Esophagus squamous epithelium (tissue), 5 donors: ENCODE results near the gene IGF2BP3. TPM values are rescaled to one million over a fixed set of nuclear protein-coding genes. Genes with fewer than 3 reads are reported as not detected.

Experiments used
- DNase-seq: peaks from one replicate; lab custom pipeline; 2025; lab: John Stamatoyannopoulos, UW
- H3K27ac ChIP-seq, 4 donors: fragments of 200-600 bp; sonication (generic); one replicate each; pipeline ENCODE4 v1.5.1; 2016 to 2019; ENCODE audit warnings: mild to moderate bottlenecking in 1 of 4
- H3K27me3 ChIP-seq, 4 donors: fragments of 200-600 bp; sonication (generic); 1 replicate in 3 of 4; 2 replicates in 1 of 4; pipeline versions ENCODE4 v1.5.1 to v1.6.0; 2017 to 2021; ENCODE audit warnings: antibody characterized with exemption in 1 of 4
- H3K36me3 ChIP-seq, 3 donors: fragments of 200-600 bp; sonication (generic); one replicate each; pipeline ENCODE4 v1.5.1; 2016 to 2019
- H3K4me1 ChIP-seq, 3 donors: fragments of 200-600 bp; sonication (generic); one replicate each; pipeline ENCODE4 v1.5.1; 2017 to 2019
- H3K4me3 ChIP-seq, 4 donors: fragments of 200-600 bp; sonication (generic); 1 replicate in 3 of 4; 2 replicates in 1 of 4; pipeline ENCODE4 v1.5.1; 2016 to 2019; ENCODE audit warnings: mild to moderate bottlenecking in 2 of 4, moderate library complexity in 1 of 4
- H3K9me3 ChIP-seq, 3 donors: fragments of 200-600 bp; sonication (generic); one replicate each; pipeline ENCODE4 v1.5.1; 2016 to 2019
- CTCF ChIP-seq, 6 experiments: fragments of 450-650 bp in 4 of 6; fragments of 200-600 bp in 2 of 6; sonication (generic) in 2 of 6; IDR thresholded peaks; one replicate each; pipeline ENCODE4 v1.5.1; 2016 to 2019; ENCODE audit warnings: antibody characterized with exemption in 6 of 6, mild to moderate bottlenecking in 4 of 6, moderate library complexity in 4 of 6
- POLR2A ChIP-seq, 4 donors: fragments of 450-650 bp; IDR thresholded peaks; one replicate each; pipeline ENCODE4 v1.6.1; 2017; ENCODE audit warnings: antibody characterized with exemption in 4 of 4, mild to moderate bottlenecking in 4 of 4, moderate library complexity in 3 of 4
- WGBS, 2 donors: methylation state at CpG; one replicate each; pipeline ENCODE4 v1.1.5; 2018; 5-methylcytosine and 5-hydroxymethylcytosine counted together
- intact Hi-C: fragments of 100-400 bp; cut with DNase I; formaldehyde crosslinking; loops from one replicate; pipeline ENCODE4 v1.15.0; 2022
- total RNA-seq, 4 donors: library from RNA; depleted of rRNA; stranded (reverse); fragments of >200 nt; gene quantifications; one replicate each; pipeline ENCODE4 v1.1.0, GENCODE V29; 2016
- donor health status: DM: yes; HTN: yes; CAD: no.

IGF2BP3 gene
- total RNA-seq, 4 donors from 2014 or later: 1.3 to 9.3 (median 7.2) TPM

DNA sequence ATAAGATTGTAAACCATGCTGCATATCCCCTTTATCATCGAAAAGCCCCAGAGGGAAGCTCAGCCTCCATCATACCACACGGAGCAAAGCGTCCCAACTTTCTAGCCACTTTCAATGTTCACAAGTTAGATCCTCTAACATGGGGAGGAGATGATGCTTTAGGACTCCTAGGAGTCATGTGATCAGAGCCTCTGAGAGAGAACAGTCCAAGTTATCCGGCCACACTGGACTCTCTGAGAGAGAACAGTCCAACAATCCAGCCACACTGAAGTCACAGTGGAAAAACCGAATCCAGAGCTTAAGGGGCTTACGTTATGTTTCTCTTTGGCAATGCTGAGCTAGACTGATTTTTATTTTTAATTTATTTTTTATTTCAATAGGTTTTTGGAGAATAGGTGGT lies 98.6 kb downstream of the IGF2BP3 start:
- Histone ChIP-seq H3K36me3 (no peaks in the 10 kb centered on the region), H3K4me1 (peaks cover 0 to 23% (median 0%) of the 10 kb centered on the region in 3 donors), H3K4me3 (no peak overlapping the region), H3K27ac (peak overlapping the region in 1 of 4 donors; percentile 15), H3K27me3 (peaks cover 0 to 4% (median 0%) of the 10 kb centered on the region in 4 donors), H3K9me3 (no peaks in the 10 kb centered on the region)
- no peak for TF ChIP-seq CTCF (IDR thresholded peaks at IDR 0.05)
- TF ChIP-seq POLR2A (IDR thresholded peaks at IDR 0.05): no peak
- 66 to 76% methylated on average over 6 of the region's 6 CpGs for WGBS, 2 donors
- no peak for DNase-seq
- intact Hi-C loops: no loop called here

DNA sequence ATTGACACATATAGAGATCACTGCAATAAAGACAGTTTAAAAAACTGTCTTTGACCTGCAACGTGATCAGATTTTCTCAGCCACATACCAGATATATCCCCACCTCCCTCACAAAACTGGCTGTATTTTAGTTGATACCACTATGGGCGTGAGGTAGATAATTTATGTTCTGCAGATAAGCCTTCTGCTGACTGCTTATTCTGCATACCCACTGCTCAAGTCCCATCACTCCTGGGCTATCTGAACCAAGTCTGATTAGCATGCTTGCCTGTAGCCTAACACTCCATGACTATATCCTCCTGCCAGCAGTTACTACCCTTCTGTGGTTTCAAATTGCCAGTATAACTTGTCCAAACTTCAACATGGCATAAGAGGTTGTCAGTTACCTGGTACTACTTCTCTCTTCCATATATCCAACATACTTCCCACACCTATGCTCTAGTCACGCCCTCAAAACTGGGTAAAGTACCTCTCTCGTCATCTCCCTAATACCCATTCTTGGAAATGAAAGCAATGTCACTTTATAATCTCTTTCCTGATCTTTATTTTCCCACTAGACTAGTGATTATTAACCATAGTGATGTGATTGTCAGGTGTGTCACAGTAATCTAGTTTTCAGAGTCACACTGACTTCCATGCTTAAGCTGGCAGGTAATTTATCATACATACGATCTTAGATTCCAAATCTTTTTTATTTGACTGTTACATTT lies 100.4 kb downstream of the IGF2BP3 start:
- H3K27ac ChIP-seq: peak overlapping the region in 2 of 4 donors; percentile 44 to 54
- TF ChIP-seq CTCF (IDR thresholded peaks at IDR 0.05): no peak
- no peak for TF ChIP-seq POLR2A (IDR thresholded peaks at IDR 0.05)
- no peaks in the 10 kb centered on the region for H3K36me3 ChIP-seq
- H3K4me1 ChIP-seq: peaks cover 0 to 23% (median 0%) of the 10 kb centered on the region in 3 donors
- no peak for DNase-seq
- no peaks in the 10 kb centered on the region for H3K9me3 ChIP-seq
- WGBS, 2 donors: 65 to 70% methylated on average over 5 of the region's 5 CpGs
- peaks cover 0 to 4% (median 0%) of the 10 kb centered on the region in 4 donors for H3K27me3 ChIP-seq
- intact Hi-C loops: no loop called here
- no peak overlapping the region for H3K4me3 ChIP-seq

- 58 to 81% methylated on average over 2 to 4 of the region's 4 CpGs for WGBS, 2 donors
- intact Hi-C loops: no loop called here
- no peak for TF ChIP-seq POLR2A (IDR thresholded peaks at IDR 0.05)
- no peak for TF ChIP-seq CTCF (IDR thresholded peaks at IDR 0.05)
Measured at GRCh38 chr7:23369100-23369499, 101.2 kb downstream of the IGF2BP3 start.

DNA sequence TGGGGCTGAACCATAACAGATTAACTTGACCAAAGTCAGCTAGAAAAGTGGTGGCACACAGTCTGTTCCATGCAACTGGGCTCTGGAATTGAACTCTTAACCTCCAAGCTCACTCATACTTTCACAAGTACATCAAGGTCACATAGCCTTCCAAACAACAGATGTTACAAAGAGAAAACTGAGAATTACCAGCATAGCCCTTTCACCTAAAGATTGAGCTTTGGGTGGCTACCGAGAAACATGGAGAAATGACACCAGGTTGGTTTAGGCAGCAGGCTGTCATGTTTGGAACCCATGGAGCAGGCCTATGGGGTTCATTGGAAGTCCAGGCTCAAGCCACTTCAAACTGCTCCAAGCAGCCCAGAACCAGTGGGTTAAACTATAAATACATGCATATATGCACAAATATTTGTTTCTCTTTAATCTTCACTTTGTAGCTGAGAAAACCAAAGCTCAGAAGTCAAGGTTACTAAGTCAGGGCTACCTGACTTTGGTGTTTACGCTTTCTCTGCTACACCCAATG lies 112.1 kb downstream of the IGF2BP3 start:
- H3K36me3 ChIP-seq: no peaks in the 10 kb centered on the region
- no peak overlapping the region for H3K4me3 ChIP-seq
- WGBS, 2 donors: 93 to 100% methylated on average over 2 of the region's 2 CpGs
- TF ChIP-seq POLR2A (IDR thresholded peaks at IDR 0.05): no peak
- TF ChIP-seq CTCF (IDR thresholded peaks at IDR 0.05): no peak
- intact Hi-C loops: no loop called here
- no peak overlapping the region for H3K27ac ChIP-seq
- peaks cover 0 to 22% (median 0%) of the 10 kb centered on the region in 3 donors for H3K4me1 ChIP-seq
- no peaks in the 10 kb centered on the region for H3K9me3 ChIP-seq
- peaks cover 0 to 16% (median 0%) of the 10 kb centered on the region in 4 donors for H3K27me3 ChIP-seq
- DNase-seq: no peak

More at GRCh38 chr7:23369100-23369499, 101.2 kb downstream of the IGF2BP3 start:
- H3K27ac ChIP-seq: peak overlapping the region in 1 of 4 donors; percentile 54
- H3K4me1 ChIP-seq: peaks cover 0 to 23% (median 0%) of the 10 kb centered on the region in 3 donors
- no peak for DNase-seq
- no peaks in the 10 kb centered on the region for H3K36me3 ChIP-seq
- no peaks in the 10 kb centered on the region for H3K9me3 ChIP-seq
- H3K4me3 ChIP-seq: no peak overlapping the region
- H3K27me3 ChIP-seq: peaks cover 0 to 4% (median 0%) of the 10 kb centered on the region in 4 donors
